Panc1 (cell line): ENCODE data around the gene FREM2.

Experiments used
- CTCF ChIP-seq: fragments of 450-650 bp; IDR thresholded peaks from 2 replicates; pipeline ENCODE4 v1.5.1; 2017; ENCODE audit warnings: mild to moderate bottlenecking
- POLR2AphosphoS5 ChIP-seq: IDR thresholded peaks from 2 replicates; pipeline ENCODE4 v1.6.1; 2012; ENCODE audit warnings: mild to moderate bottlenecking, low read depth, low read length, moderate library complexity
- REST ChIP-seq, 2 experiments: IDR thresholded peaks; 2 replicates each; pipeline ENCODE4 v1.6.1; 2011 to 2012; ENCODE audit warnings: low read depth in 2 of 2, control low read depth in 1 of 2, low read length in 1 of 2, mild to moderate bottlenecking in 1 of 2, moderate library complexity in 1 of 2; ENCODE audit not compliant: insufficient read depth in 1 of 2
- TCF7L2 ChIP-seq: IDR thresholded peaks from 2 replicates; pipeline ENCODE4 v1.6.1; 2011; ENCODE audit warnings: mild to moderate bottlenecking, low read depth, low read length, inconsistent platforms

- TF ChIP-seq TCF7L2 (no peak), POLR2AphosphoS5 (no peak), CTCF (no peak), REST (IDR thresholded peaks at IDR 0.05; ENCODE audit: insufficient read depth in 1 of 2, low read depth in 2 of 2, low read length in 1 of 2) (no peak)
Observed at GRCh38 chr13:38868870-38869269, 182.0 kb downstream of the FREM2 start.
